ENCODE measurements around the gene CENPVL3. TPM values are rescaled to one million over a fixed set of nuclear protein-coding genes. Genes with fewer than 3 reads are reported as not detected.

CENPVL3 gene
- total RNA-seq, 1 donor from 2014 or later, result not detected

GRCh38 chrX:51568586-51568985, 50.1 kb downstream of the CENPVL3 start:
- DNase-seq (ENCODE audit: low read depth) (peak; percentile 92), FAIRE-seq (no peak)
- TF ChIP-seq CTCF (IDR thresholded peaks at IDR 0.05; ENCODE audit: insufficient read depth, low read length, severe bottlenecking), result no peak
- no peaks in the 10 kb centered on the region for H3K27me3 ChIP-seq (ENCODE audit: control insufficient read depth, insufficient read depth, low read length)
- no peaks in the 10 kb centered on the region for H3K36me3 ChIP-seq (ENCODE audit: control insufficient read depth, insufficient read depth, low read length)
- no peak overlapping the region for H3K4me3 ChIP-seq (ENCODE audit: low read depth, low read length)

Other genes with a start within 250 kb of the CENPVL3 start
- gene NUDT11, start 122.3 kb downstream of the CENPVL3 start, total RNA-seq, result 6.1 and 7.4 TPM in 2 replicates
- gene CENPVL2, start 63.9 kb upstream of the CENPVL3 start, total RNA-seq, result not detected in 2 replicates
- gene CENPVL1, start 91.6 kb upstream of the CENPVL3 start, total RNA-seq, result not detected in 2 replicates
- 1.3 and 1.4 TPM in 2 replicates for gene GSPT2, start 124.5 kb upstream of the CENPVL3 start, total RNA-seq